ENCODE results near the gene CHN1. TPM values are rescaled to one million over a fixed set of nuclear protein-coding genes. Genes with fewer than 3 reads are reported as not detected.

The CHN1 gene
- total RNA-seq, 1 experiment from 2014 or later, result 61.4 TPM

DNA sequence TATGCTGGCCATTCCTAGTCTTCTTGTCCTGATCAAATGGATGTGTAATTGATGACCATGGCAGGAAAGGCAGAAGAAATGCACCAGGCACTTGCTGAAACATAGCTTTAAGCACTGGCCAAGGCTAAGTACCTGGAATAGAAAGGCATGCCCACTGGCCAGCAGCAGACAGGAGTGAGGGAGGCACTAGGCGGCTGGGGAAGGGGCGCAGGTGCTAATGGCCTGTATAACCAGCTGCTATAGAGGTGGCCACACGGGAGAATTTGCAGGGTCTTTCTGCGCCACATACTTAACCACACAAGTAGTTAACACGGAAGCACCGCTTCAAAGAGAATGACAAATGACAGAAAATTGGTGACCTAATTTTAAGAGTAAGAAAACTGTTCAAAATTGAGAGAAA, 174.6 kb downstream of the CHN1 start:
- no peak for DNase-seq (ENCODE audit: low read depth)

DNA sequence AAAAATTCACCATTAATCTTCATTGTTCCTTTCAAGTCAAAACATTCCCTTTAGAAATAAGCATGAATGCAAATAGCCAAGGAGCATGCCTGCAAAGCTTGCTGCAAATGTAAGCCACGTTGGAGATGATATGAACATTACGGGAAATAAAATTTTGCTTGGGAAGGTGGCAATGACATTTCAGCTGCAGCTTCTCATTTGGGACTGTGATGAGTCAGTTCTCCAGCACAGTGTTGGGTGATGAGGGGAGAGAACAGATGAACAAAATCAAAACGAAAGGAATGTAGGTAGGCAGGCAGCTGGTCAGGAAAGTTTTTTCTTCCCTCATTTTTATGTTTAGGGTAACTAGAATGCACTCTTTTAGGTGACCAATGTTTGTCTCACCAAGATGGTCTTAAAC, 175.6 kb downstream of the CHN1 start:
- DNase-seq (ENCODE audit: low read depth), result no peak

DNA sequence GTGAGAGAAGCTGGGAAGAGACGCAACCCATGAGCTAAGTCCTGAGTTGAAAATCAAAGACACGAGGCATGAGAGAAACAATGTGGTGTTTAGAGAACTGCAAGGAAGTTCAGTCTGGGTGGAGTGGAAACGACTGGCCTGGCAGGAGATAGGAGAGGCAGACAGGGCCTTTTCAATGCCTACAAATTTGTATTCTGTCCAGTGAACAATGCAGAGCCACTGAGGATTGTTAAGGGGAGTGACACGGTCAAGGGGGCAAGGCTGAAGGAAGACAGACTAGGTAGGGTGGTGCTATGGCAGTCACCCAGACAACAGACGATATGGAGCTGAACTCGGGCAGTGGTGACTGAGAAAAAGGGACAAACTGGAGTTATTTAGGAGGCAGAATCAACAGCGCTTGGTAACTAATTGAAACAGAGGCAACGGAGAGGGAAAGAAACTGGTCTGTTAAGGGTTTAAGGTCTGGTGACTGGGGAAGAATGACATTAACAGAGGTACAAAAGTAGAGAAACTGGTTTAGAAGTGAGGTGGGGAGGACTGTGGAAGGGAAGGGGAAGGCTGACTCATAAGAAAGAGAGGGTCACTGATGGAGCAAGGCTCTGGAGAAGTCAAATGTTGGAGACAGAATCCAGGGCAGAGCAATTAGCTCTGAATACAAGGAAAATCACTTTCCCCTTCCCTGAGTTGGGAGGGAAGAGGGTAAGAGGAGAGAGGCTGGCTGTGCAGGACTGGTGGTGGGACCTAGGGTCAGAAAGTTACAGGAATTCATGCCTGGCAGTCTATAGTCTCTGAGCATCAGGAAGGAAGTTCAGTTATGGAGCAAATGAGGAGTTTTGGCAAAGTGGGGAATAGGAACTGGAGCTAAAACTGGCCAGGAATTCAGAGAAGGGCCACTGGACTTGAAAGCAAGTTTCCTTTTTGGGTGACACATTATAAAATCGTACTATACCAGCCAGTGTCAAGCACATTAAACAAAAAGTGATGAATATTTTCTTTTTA, 177.5 kb downstream of the CHN1 start:
- no peak for DNase-seq (ENCODE audit: low read depth)

DNA sequence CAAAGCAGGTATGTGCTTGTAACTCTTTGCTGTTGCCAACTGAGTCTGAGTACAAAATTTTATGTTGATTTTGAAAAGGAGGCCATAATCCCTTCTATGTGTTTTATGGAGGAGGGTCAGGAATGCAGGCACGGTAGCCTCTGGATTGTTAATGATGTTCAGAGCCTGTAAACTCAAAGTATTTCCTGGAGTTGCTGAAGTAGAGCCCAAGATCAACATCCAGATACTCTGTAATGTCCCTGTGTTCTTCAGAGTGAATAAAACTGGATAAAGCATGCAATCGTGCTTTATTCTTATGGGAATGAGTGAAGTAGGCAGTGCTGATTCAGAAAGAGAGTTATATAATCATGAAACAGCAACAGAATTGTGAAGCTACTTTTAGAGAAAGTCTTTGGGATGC, 179.1 kb downstream of the CHN1 start:
- no peak for DNase-seq (ENCODE audit: low read depth)

DNA sequence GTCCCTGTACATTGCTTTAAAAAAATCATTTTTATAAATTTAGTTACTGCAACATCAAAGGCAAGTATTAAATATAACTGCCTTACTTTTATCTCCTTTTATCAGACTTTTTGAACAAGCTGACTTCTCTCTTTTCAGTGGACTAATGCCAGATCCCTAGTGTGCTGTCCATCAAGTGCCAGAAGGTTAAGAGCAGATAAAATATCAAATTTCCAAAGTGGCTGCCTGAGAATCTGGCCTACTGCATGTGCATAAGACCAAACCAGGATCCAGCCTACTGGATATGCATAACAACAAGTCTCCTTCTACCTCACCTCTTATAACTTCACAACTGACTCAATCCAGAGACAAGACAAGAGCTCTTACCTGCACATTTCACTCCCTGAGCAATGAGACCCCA, 181.1 kb downstream of the CHN1 start:
- no peak for DNase-seq (ENCODE audit: low read depth)

DNA sequence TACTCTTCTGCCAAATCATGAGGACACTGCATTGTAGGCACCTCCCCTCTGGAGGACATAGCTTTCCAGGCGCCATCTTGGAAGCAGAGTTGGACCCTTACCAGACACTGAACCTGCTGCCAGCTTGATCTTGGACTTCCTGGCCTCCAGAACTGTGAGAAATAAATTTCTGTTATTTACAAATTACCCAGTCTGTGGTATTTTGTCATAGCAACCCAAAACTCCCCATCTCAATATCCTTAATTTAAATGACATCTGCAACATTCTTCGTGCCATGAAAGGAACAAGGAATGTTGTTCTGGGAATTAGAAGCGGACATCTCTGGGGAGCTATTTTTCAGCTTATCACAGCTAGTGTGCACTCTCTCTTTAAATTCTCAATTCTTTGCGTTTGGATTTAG, 183.6 kb downstream of the CHN1 start:
- no peak for DNase-seq (ENCODE audit: low read depth)

DNA sequence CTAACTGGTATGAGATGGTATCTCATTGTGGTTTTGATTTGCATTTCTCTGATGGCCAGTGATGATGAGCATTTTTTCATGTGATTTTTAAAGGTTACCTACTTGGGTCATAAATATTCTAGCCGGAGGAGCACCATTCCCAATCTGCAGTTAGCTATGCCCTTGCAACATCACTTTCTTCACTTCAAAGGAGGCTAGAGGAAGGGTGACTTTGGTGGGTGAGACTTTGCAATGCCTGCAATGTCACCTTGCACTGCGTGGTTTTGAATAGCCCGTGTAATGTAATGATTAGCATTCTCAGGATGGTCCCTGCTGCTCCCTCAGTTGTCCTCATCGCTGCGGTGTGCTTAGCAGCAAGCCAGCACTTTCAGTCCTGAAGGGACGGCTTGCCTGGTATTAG, 184.8 kb downstream of the CHN1 start:
- DNase-seq (ENCODE audit: low read depth), result no peak

DNA sequence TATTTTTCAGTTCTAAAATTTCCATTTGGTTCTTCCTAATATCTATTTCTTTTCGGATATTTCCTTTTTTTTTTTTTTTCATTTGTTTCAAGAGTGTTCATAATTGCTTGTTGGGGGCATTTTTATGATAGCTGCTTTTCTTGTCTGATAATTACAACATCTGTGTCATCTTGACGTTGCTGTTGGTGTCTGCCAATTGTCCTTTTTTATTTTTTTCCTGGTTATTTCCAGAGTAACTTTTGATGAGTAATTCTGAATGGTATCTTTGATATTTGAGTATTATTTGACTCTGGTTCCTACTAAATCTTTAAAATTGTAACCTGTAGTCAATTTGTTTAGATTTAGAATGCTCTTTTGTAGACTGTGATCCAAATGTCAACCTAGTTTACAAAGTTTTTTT, 189.7 kb downstream of the CHN1 start:
- DNase-seq (ENCODE audit: low read depth), result peak; percentile 54

DNA sequence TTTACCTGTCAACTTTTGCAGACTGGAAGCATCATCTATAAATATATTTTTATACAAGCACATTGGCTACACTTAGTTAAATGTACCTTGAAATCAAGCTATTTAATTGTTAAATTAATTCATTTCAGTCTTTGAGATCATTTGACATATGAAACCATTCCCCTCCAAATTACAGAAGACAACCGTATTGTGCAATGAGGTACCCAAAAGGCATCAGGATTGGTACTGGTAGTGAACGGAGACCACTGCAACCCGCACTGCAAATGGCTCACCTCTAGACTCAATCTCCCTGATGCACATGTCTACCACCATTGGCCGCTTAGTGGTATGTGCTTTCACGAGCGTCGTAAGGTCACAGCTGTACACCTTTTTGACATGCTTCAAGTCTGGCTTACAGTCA, 193.1 kb downstream of the CHN1 start:
- DNase-seq (ENCODE audit: low read depth), result no peak

DNA sequence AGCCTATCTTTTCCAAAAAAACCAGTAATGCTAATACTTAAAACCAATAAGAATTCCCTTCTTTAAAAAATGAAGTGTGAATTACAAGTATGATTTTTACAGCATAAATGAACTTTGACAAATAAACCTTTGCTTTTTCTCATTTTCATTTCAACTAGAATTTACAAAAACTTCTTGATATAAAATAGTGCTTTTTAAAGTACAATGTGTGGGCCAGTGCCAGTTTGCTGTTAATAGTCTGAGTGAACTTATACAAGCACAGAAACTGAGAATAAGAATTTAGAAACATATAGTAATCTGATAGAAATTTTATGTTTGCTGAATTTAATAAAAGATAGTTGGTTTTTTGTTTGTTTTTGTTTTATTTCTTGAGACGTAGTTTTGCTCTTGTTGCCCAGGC, 197.2 kb downstream of the CHN1 start:
- no peak for DNase-seq (ENCODE audit: low read depth)

DNA sequence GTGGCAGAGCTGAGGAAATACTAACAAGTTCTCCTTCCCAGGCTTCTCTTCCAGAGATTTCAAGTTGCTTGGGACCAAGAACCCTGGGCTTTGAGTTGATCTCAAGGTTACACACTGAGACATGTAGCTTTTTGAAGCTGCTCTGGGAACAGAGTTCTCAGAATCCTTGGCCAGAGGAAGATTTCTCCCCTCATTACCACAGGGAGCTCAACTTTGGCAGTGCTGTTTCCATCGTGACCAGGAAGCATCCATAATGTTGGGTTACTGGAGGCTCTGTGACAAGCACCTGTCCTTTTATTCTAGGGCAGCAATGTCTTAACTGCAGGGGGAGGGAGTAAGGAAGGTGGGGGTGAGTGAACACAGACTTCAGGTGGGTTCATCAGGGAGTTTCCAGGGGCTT, 199.4 kb downstream of the CHN1 start:
- no peak for DNase-seq (ENCODE audit: low read depth)

DNA sequence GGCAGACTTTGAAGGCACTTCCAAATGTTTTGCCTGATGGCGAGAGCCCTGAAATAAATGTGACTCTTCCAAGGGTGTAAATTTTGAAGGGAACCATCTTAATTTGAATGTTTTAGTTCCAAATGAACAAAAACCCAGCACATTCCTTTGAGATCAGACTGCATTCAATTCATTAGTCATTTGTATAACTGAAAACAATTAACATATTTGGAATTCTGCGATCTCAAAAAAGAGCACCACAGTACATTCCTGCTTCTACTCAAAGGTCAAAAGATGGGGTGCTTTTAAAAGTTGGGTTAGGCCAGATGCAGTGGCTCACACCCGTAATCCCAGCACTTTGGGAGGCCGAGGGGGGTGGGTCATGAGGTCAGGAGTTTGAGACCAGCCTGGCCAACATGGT, 202.7 kb downstream of the CHN1 start:
- peak; percentile 55 for DNase-seq (ENCODE audit: low read depth)

DNA sequence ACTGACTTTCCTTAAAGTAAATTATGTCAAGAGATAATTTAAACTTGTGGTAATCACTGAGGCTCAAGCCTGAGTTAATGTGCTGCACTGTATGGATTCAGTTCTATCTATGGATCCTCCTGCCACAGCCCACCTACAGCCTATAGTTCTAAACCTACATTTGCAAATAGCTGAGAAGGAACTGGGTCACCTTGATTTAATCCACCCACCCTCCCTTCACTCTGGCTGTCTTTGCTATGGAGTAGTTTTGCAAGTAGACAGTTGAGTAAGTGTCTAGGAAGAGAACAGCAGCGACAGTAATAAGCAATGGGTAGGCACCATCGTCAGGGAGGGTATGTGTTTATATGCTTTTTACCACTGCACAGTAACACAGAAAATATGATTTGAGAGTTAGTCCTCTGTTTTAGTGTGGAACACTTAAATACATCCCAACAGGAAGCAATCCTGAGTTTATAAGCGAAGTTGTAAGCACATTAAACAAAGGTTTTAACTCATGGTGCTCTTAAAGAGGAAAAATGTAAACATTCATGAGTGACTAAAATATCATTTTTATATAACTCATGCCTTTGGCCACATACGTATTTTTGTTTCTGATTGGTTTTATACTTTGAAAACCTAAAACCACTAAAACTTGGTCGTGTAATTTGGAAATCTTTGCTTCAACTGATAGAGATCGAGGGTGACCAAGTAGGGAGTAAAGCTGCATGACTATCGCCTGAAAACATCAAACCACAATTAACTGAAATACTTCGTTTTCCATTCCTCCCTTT, 204.6 kb downstream of the CHN1 start:
- DNase-seq (ENCODE audit: low read depth), result no peak

DNA sequence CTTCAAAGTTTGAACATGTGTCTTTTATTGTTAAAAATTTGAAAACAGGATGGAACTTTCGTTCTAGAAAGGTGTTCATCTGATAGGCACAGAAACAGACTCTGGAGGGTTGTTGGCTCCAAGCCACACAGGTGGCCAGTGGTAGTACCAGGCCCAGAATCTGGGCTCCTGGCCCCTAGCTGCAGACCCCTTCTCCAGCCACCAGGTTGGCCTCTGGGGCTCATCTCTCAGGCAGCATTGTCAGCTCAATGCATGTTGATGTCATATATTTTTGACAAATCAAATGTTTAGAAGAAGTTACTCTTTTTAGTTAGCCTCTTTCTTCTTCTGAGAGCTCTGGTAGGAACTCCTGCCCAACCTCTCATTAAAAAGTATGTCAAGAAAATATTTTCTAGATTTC, 206.4 kb downstream of the CHN1 start:
- no peak for DNase-seq (ENCODE audit: low read depth)

DNA sequence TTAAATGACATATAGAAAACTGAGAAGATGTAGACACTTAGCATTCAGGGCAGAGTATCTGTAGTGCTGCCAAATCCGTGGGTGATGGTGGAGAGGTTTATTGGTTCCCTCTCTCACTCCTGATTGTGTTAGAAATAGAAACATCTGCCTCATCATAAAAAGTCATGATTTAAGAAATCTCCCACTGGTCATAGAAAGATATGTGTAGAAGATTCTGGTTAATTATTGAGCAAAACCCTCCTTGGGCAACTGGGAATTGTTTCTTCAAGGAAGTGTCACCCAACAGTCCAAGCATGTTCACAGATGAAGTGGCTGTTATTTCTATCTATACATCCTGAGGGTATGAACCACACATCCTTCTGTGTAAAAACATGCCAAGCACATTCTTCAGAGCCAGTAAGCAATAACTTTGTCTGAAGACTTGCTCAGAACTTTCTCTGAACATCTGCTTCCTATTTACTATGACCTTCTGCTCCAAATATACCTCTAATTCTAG, 207.4 kb downstream of the CHN1 start:
- DNase-seq (ENCODE audit: low read depth), result no peak

DNA sequence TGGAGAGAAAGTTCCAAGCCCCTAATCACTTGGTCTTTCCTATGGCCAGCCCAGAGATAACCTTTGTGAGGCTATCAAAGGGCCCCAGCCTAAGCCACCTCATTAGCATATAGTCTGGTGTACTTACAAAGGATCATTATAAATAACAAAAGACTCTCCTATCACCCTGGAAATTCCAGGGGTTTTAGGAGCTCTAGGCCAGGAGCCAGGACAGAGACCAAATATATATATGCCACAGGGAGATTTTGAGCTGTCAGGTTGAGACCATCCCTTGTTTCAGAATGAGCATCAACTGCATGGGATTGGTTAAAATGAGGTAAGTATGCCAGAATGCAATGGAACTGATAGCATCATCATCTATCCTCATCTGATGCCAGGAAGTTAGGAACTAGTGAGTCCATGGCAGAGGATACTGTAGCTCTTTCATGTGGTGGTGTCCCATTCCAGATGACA, 208.8 kb downstream of the CHN1 start:
- DNase-seq (ENCODE audit: low read depth), result no peak

DNA sequence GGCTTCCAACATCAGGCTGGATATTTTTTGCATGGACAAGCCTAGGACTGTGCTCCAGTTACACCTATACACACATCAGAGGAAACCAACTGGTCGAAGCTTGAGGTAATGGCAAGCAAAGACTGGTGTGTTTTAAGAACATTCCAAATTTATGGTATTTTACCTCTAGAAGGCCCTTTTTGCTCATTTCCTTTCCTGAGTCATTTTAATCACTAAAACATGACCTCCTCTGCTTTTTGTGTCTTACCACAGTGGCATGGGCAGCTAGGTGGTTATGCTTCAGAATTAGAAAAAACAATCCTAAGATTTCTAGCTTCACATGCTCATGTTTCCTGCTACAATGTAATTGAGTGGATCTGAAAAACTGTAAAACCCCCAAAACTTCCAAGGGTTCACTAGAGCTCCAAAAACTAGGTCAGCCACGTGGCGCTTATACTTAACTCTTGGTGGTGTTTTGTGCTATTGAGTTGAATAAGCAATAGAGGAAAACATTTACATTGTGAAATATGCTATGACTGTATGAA, 210.3 kb downstream of the CHN1 start:
- peak; percentile 40 for DNase-seq (ENCODE audit: low read depth)

DNA sequence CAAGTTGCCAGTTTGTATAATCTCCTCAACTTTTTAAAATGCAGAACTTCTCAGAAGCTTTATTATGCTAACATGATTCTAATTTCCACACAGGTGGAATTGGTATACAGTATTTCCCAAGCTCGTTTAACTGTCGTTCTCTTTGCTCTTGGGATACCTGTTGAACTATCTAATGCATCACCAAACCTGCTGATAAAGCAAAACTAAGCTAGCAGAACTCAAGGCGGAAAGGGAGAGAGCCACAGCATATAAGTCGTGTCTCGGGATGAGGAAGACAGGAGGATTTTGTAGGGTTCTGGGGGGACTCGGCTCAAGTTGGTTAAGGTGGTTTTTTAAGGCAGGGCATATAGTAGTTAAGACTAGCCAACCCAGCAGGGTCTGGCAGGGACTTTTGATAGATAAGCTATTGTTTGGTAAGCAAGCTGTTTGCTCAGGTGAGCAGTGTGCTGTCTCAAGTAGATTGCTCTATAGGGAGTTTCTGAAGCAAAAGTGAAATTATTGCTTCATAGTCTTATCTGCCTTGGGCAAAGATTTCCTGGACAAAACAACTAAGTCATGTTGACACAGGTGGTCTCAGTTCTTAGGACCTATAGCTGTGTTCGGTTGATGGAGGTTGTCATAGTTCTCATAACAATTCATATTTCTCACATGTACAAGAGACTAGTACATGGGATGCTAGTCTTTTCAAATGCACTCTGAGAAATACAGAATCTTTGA, 212.7 kb downstream of the CHN1 start:
- no peak for DNase-seq (ENCODE audit: low read depth)

DNA sequence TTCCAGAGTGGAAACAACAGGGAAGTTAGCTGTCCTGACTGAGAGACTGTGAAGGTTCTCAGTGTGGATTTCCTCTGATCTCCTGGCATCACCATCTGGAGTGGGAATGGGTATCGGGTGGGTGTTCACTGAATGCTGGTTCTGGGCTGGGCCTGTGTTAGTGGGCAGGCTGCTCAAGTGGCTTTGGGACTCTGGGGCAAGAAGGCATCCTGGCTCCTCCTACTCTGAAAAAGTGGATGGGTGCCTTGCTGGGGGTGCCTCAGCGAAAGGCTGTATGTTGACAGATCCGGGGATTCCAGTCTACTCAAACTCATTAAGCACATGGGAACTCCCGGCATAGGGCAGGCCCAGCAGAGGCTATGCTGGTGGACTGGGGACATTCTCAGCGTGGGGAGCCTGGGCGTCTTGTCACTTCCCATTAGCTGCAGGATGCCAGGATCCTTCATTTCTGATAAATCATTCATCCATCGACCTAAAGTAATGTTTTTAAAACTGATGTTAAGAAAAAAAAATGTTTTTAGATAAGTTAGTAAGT, 213.4 kb downstream of the CHN1 start:
- no peak for DNase-seq (ENCODE audit: low read depth)

DNA sequence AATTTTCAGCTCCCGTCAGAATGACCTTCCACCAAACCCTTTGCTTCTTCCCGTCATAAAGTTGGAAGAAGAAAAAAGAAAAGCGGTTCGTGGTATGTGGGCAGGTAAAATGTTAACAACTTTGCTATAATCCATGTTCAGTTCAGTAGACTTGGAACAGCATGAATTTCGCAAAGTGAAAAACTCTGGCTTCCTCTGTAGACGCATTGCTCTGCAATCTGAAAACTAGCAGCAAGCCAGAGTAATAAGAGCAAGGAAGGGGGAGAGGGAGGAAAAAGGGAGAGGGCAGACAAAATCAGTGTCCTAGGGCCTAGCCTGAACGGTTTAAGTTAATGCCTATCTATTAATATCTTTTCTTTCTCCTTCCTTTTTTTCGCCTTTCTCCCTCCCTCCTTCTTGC, 214.2 kb downstream of the CHN1 start:
- DNase-seq (ENCODE audit: low read depth), result no peak

DNA sequence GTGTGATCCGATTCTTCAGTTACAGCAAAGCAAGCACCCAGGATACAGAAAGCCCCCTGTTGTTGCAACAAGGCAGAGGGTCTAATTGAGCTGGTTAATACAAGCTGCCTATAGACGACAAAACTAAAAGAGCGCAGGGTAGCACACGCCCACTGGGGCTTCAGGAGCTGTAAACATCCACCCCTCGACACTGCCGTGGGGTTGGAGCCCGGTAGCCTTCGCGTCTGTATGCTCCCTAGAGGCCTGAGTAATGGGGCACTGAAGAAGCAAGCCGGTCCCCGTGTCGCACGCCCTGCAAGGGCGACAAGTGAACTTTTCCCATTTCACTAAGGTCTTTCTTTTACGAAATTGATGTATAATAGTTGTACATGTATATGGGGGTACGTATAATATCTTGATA, 216.2 kb downstream of the CHN1 start:
- DNase-seq (ENCODE audit: low read depth), result no peak

Data from LHCN-M2 (cell line).